H1 (cell line): ENCODE measurements around the gene ICAM2.

Experiments used
- CBX8 ChIP-seq: fragments of 300-800, 300-1000 bp; sonication (generic); IDR thresholded peaks from 2 replicates; pipeline ENCODE4 v1.7.1; 2016; ENCODE audit warnings: low read depth, low read length, borderline replicate concordance
- CTCF ChIP-seq, 3 experiments: IDR thresholded peaks; 1 replicate in 2 of 3; 2 replicates in 1 of 3; pipeline versions ENCODE4 v1.5.1 to v1.6.1; 2011; ENCODE audit warnings: low read length in 3 of 3, mild to moderate bottlenecking in 3 of 3, inconsistent platforms in 2 of 3, low read depth in 1 of 3, moderate library complexity in 1 of 3; ENCODE audit not compliant: insufficient read depth in 1 of 3; ENCODE audit errors: control extremely low read depth in 1 of 3
- EZH2 ChIP-seq: fragments of 200-600 bp; sonication (generic); IDR thresholded peaks from 2 replicates; pipeline ENCODE4 v1.7.1; 2012; ENCODE audit warnings: low read depth, mild to moderate bottlenecking, moderate library complexity, low read length, inconsistent platforms; ENCODE audit not compliant: severe bottlenecking
- HDAC2 ChIP-seq, 2 experiments: fragments of 300-600 bp in 1 of 2; sonication (generic) in 1 of 2; IDR thresholded peaks; 2 replicates each; pipeline ENCODE4 v1.6.1; 2011 to 2012; ENCODE audit warnings: low read depth in 2 of 2, low read length in 2 of 2, mild to moderate bottlenecking in 2 of 2, moderate library complexity in 2 of 2, borderline replicate concordance in 1 of 2, inconsistent platforms in 1 of 2
- USF2 ChIP-seq: IDR thresholded peaks from 2 replicates; pipeline ENCODE4 v1.6.1; 2011; ENCODE audit warnings: low read length, improper control_type of control experiment
- ZNF274 ChIP-seq: IDR thresholded peaks from 2 replicates; pipeline ENCODE4 v1.7.0; 2012; ENCODE audit warnings: low read length, borderline replicate concordance; ENCODE audit errors: extremely low read depth

- no peak for TF ChIP-seq HDAC2 (IDR thresholded peaks at IDR 0.05; ENCODE audit: borderline replicate concordance in 1 of 2, low read depth in 2 of 2, low read length in 2 of 2)
- no peak for TF ChIP-seq USF2
- TF ChIP-seq CBX8 = no peak
- TF ChIP-seq EZH2 = no peak
- TF ChIP-seq CTCF (IDR thresholded peaks at IDR 0.05; ENCODE audit: control extremely low read depth in 1 of 3, insufficient read depth in 1 of 3, low read depth in 1 of 3, low read length in 3 of 3) = no peak
- no peak for TF ChIP-seq ZNF274
Observed at GRCh38 chr17:63995626-63996025, 24.8 kb downstream of the ICAM2 start.
